ENCODE data around the gene UCP3.

- TF ChIP-seq CTCF (IDR thresholded peaks at IDR 0.05) (no peak), POLR2A (IDR thresholded peaks at IDR 0.05) (no peak)
These were observed 27.7 kb downstream of the UCP3 start for GRCh38 chr11:73981051-73981805.
